Measurements from ENCODE around the gene PCNT. TPM values are rescaled to one million over a fixed set of nuclear protein-coding genes. Genes with fewer than 3 reads are reported as not detected.

Gene PCNT
- total and polyA plus RNA-seq, 10 donors = 6.4 to 43.7 (median 35.4) TPM

DNA sequence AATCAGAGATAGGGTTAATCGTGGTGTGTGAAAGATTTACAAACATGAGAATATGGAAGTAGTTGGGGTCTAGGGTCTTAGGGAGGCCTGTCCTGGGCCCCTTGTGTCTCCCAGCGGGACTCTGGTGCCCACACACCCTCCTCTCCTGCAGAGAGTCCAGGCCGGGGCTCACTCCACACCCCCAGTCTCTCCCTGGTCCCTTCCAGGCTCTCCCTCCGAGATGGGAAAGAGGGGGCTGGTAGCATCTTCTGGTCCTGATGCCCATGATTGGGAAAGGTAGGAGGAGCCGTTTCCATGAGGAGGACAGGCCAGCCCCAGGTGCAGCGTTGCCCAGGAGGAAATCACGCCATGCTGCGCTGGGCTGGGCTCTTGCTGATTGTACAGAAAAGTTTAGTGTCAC, 26.6 kb downstream of the PCNT start:
- Histone ChIP-seq H3K27me3 (replicated peaks in 1 of 7) (no peaks in the 10 kb centered on the region), H3K4me3 (no peak overlapping the region), H3K36me3 (peaks cover 8 to 100% (median 95%) of the 10 kb centered on the region in 6 donors), H3K27ac (no peak overlapping the region), H3K4me1 (no peaks in the 10 kb centered on the region), H3K9me3 (no peaks in the 10 kb centered on the region)
- no peak for DNase-seq
- intact Hi-C loops (cut with DNase I; ENCODE audit: low total_unique reads) = no loop called here
- TF ChIP-seq POLR2A (IDR thresholded peaks at IDR 0.05) (no peak), POLR2AphosphoS5 (IDR thresholded peaks at IDR 0.05) (no peak)
- TF ChIP-seq, protein P1, sequence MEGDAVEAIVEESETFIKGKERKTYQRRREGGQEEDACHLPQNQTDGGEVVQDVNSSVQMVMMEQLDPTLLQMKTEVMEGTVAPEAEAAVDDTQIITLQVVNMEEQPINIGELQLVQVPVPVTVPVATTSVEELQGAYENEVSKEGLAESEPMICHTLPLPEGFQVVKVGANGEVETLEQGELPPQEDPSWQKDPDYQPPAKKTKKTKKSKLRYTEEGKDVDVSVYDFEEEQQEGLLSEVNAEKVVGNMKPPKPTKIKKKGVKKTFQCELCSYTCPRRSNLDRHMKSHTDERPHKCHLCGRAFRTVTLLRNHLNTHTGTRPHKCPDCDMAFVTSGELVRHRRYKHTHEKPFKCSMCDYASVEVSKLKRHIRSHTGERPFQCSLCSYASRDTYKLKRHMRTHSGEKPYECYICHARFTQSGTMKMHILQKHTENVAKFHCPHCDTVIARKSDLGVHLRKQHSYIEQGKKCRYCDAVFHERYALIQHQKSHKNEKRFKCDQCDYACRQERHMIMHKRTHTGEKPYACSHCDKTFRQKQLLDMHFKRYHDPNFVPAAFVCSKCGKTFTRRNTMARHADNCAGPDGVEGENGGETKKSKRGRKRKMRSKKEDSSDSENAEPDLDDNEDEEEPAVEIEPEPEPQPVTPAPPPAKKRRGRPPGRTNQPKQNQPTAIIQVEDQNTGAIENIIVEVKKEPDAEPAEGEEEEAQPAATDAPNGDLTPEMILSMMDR (IDR thresholded peaks at IDR 0.05 in 8 of 11, conservative IDR thresholded peaks at IDR 0.05 in 3 of 11) = no peak
- 95 to 97% (median 95%) methylated on average over 7 to 8 of the region's 8 CpGs for WGBS, 5 donors

DNA sequence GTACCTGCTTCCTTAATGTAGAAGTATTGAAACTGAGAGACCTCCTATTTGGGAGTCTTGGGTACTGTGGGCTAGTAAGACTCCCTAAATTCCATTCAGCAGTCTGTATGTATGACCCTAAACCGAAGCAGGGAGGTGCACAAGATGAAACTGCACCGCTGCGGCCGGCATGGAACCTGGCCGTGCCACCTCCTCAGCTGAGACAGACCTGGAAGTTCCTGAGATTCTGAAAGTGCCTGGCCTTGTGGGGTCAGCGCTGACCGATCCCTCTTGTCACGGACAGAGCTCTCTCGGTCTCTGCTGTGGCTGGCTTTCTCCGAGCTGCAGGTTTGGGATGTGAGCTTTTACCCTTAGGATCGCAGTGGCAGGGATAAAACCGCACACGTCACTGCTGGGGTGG, 27.0 kb downstream of the PCNT start:
- WGBS, 5 donors = 87 to 98% (median 93%) methylated on average over 9 to 13 of the region's 13 CpGs

DNA sequence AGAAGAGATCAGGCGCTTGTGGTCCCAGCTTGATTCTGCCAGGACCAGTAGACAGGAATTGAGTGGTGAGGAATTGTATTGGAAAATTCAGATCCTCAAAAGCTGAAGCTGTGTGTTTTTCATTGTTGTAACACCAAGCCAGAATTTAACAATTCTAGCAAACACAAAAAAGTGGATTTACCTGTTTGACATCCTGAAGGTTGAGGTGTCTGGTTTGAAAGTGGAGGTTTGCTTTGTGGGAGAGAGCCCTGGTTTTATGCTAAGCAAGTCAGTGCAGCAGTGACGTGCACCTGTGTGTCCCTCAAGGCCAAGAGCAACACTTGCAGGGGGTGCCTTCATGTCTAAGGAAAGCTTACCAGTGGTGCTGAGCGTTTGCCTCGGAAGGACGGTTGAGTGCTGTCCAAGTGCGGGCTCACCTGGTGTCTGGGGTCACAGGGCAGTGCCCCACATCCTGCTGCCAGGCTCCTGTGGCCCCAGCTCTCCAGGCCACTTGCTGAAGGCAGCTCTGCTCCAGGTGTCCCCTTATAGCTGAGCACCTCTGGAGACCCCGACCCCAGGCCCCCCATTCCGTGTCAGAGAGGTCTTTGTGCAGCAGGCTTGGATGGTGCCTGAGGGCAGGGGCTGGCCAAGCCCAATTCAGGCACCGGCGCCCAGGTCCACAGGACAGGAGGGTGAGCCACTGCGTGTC, 27.7 kb downstream of the PCNT start:
- Histone ChIP-seq H3K27me3 (replicated peaks in 1 of 7) (no peaks in the 10 kb centered on the region), H3K36me3 (peaks cover 7 to 100% (median 95%) of the 10 kb centered on the region in 6 donors), H3K4me1 (no peaks in the 10 kb centered on the region), H3K4me3 (no peak overlapping the region), H3K27ac (no peak overlapping the region), H3K9me3 (no peaks in the 10 kb centered on the region)
- WGBS, 5 donors = 89 to 97% (median 96%) methylated on average over 10 to 11 of the region's 11 CpGs
- TF ChIP-seq POLR2AphosphoS5 (IDR thresholded peaks at IDR 0.05) (no peak), POLR2A (IDR thresholded peaks at IDR 0.05) (no peak)
- TF ChIP-seq, protein P1 (IDR thresholded peaks at IDR 0.05 in 8 of 11, conservative IDR thresholded peaks at IDR 0.05 in 3 of 11) = no peak
- DNase-seq = no peak
- intact Hi-C loops (cut with DNase I; ENCODE audit: low total_unique reads) = no loop called here

More for the DNA sequence above, 27.0 kb downstream of the PCNT start:
- Histone ChIP-seq H3K36me3 (peaks cover 8 to 100% (median 95%) of the 10 kb centered on the region in 6 donors), H3K9me3 (no peaks in the 10 kb centered on the region), H3K4me3 (no peak overlapping the region), H3K4me1 (no peaks in the 10 kb centered on the region), H3K27me3 (replicated peaks in 1 of 7) (no peaks in the 10 kb centered on the region), H3K27ac (no peak overlapping the region)
- TF ChIP-seq, protein P1 (IDR thresholded peaks at IDR 0.05 in 8 of 11, conservative IDR thresholded peaks at IDR 0.05 in 3 of 11) = no peak
- intact Hi-C loops (cut with DNase I; ENCODE audit: low total_unique reads) = no loop called here
- DNase-seq = no peak

DNA sequence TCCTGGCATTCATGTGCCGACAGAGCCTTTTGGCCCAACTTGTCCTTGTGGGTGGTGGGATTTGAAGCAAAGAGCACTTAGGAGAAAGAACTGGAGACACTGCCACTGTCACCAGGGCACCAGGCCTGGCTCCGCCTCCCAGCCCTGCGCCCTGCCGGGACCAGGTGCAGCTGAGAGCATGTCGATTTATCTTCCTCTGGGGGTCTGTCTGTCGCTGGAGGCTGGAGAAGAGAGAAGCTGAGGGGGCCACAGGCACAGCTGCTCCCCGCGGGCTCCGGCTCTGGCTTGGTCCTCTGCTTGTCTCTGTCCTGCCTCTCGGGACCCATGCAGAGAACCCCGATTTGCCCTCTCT, 28.2 kb downstream of the PCNT start:
- intact Hi-C loops (cut with DNase I; ENCODE audit: low total_unique reads) = no loop called here
- 90 to 97% (median 95%) methylated on average over 9 to 11 of the region's 11 CpGs for WGBS, 5 donors
- no peaks in the 10 kb centered on the region for H3K27me3 ChIP-seq (replicated peaks in 1 of 7)
- H3K36me3 ChIP-seq = peaks cover 2 to 100% (median 93%) of the 10 kb centered on the region in 6 donors
- no peak overlapping the region for H3K27ac ChIP-seq
- no peaks in the 10 kb centered on the region for H3K9me3 ChIP-seq
- TF ChIP-seq POLR2AphosphoS5 (IDR thresholded peaks at IDR 0.05) (no peak), POLR2A (IDR thresholded peaks at IDR 0.05) (no peak)
- TF ChIP-seq, protein P1 (IDR thresholded peaks at IDR 0.05 in 8 of 11, conservative IDR thresholded peaks at IDR 0.05 in 3 of 11) = no peak
- DNase-seq = no peak
- H3K4me1 ChIP-seq = no peaks in the 10 kb centered on the region
- H3K4me3 ChIP-seq = no peak overlapping the region

Data from spleen (tissue), 11 donors.